ENCODE data around the gene TRAPPC2L. TPM values are rescaled to one million over a fixed set of nuclear protein-coding genes. Genes with fewer than 3 reads are reported as not detected.
A peak's percentile ranks its signal among the peaks of the same experiment; 100 is the strongest.

Gene TRAPPC2L
- total and polyA plus RNA-seq, 3 experiments from 2014 or later = 90.0 to 106 (median 104) TPM

- no peak overlapping the region for H3K4me3 Mint-ChIP-seq
- H3K4me3 ChIP-seq (ENCODE audit: low read length) = no peak overlapping the region
- H3K4me1 ChIP-seq (ENCODE audit: insufficient read depth, low read length) = no peaks in the 10 kb centered on the region
- H3K36me3 ChIP-seq (ENCODE audit: insufficient read depth, low read length) = no peaks in the 10 kb centered on the region
- no peak overlapping the region for H3K27ac ChIP-seq (ENCODE audit: low read depth, low read length)
- ChIA-PET POLR2A (no interaction called here), CTCF (no interaction called here)
- H3K27me3 ChIP-seq (ENCODE audit: insufficient read depth, low read length, poor library complexity, severe bottlenecking) = no peaks in the 10 kb centered on the region
- no peak for DNase-seq
- H3K9me3 ChIP-seq (ENCODE audit: low read length) = no peaks in the 10 kb centered on the region
- H3K36me3 Mint-ChIP-seq = peaks cover 0 to 27% (median 0%) of the 10 kb centered on the region in 3 donors
- H3K4me1 Mint-ChIP-seq = no peaks in the 10 kb centered on the region
- H3K27me3 Mint-ChIP-seq = no peaks in the 10 kb centered on the region
- H3K9me3 Mint-ChIP-seq = no peaks in the 10 kb centered on the region
- no peak overlapping the region for H3K27ac Mint-ChIP-seq
Measured at GRCh38 chr16:88830783-88831182, 26.1 kb upstream of the TRAPPC2L start.

DNA sequence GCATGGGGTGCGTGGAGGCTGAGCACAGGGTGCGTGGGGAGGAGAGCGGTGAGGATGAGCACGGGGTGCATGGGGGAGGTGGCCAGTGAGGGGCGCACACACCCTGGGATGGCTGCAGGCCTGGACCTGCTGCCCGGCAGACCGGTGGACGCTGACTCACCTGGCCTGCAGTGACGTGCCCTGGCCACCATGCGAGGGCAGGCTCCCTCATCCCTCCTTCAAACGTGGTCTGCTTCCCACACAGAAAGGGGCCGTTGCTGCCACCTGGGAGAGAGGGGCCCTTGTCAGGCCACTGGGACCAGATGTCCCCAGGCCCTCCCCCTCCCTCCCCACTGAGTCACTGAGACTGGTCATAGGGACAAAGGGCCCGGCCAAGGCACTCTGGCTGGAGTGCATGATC, 25.1 kb upstream of the TRAPPC2L start:
- H3K9me3 ChIP-seq (ENCODE audit: low read length) = no peaks in the 10 kb centered on the region
- H3K4me1 ChIP-seq (ENCODE audit: insufficient read depth, low read length) = no peaks in the 10 kb centered on the region
- Mint-ChIP-seq H3K27me3 (no peaks in the 10 kb centered on the region), H3K4me3 (no peak overlapping the region), H3K36me3 (peaks cover 0 to 26% (median 0%) of the 10 kb centered on the region in 3 donors), H3K4me1 (no peaks in the 10 kb centered on the region), H3K9me3 (no peaks in the 10 kb centered on the region), H3K27ac (no peak overlapping the region)
- H3K27ac ChIP-seq (ENCODE audit: low read depth, low read length) = no peak overlapping the region
- no peak for DNase-seq
- no peak overlapping the region for H3K4me3 ChIP-seq (ENCODE audit: low read length)
- no peaks in the 10 kb centered on the region for H3K36me3 ChIP-seq (ENCODE audit: insufficient read depth, low read length)
- ChIA-PET CTCF (no interaction called here), POLR2A (no interaction called here)
- H3K27me3 ChIP-seq (ENCODE audit: insufficient read depth, low read length, poor library complexity, severe bottlenecking) = no peaks in the 10 kb centered on the region

- Histone ChIP-seq H3K9me3 (ENCODE audit: low read length) (no peaks in the 10 kb centered on the region), H3K36me3 (ENCODE audit: insufficient read depth, low read length) (no peaks in the 10 kb centered on the region), H3K4me3 (ENCODE audit: low read length) (no peak overlapping the region), H3K27me3 (ENCODE audit: insufficient read depth, low read length, poor library complexity, severe bottlenecking) (no peaks in the 10 kb centered on the region), H3K27ac (ENCODE audit: low read depth, low read length) (no peak overlapping the region), H3K4me1 (ENCODE audit: insufficient read depth, low read length) (no peaks in the 10 kb centered on the region)
- Mint-ChIP-seq H3K27me3 (no peaks in the 10 kb centered on the region), H3K36me3 (peaks cover 0 to 24% (median 0%) of the 10 kb centered on the region in 3 donors), H3K27ac (peak overlapping the region in 1 of 8 donors; percentile 24), H3K4me3 (no peak overlapping the region), H3K4me1 (no peaks in the 10 kb centered on the region), H3K9me3 (no peaks in the 10 kb centered on the region)
- ChIA-PET POLR2A (no interaction called here), CTCF (interaction anchor here (0.7 kb wide), 1 partner anchor 19 kb away, joined by 3 read pairs; no protein-coding TSS in a partner anchor)
- DNase-seq = no peak
Measured at GRCh38 chr16:88833086-88833485, 23.8 kb upstream of the TRAPPC2L start.

GRCh38 chr16:88834670-88835069, 22.3 kb upstream of the TRAPPC2L start:
- no peak overlapping the region for H3K4me3 ChIP-seq (ENCODE audit: low read length)
- POLR2A ChIA-PET = no interaction called here
- no peak for DNase-seq
- H3K9me3 ChIP-seq (ENCODE audit: low read length) = no peaks in the 10 kb centered on the region
- no peaks in the 10 kb centered on the region for H3K27me3 ChIP-seq (ENCODE audit: insufficient read depth, low read length, poor library complexity, severe bottlenecking)
- H3K9me3 Mint-ChIP-seq = no peaks in the 10 kb centered on the region
- no peaks in the 10 kb centered on the region for H3K4me1 Mint-ChIP-seq
- H3K27me3 Mint-ChIP-seq = no peaks in the 10 kb centered on the region
- peaks cover 0 to 29% (median 0%) of the 10 kb centered on the region in 3 donors for H3K36me3 Mint-ChIP-seq
- no peaks in the 10 kb centered on the region for H3K4me1 ChIP-seq (ENCODE audit: insufficient read depth, low read length)
- H3K4me3 Mint-ChIP-seq = no peak overlapping the region
- H3K36me3 ChIP-seq (ENCODE audit: insufficient read depth, low read length) = no peaks in the 10 kb centered on the region
- CTCF ChIA-PET = no interaction called here
- H3K27ac Mint-ChIP-seq = no peak overlapping the region
- no peak overlapping the region for H3K27ac ChIP-seq (ENCODE audit: low read depth, low read length)

DNA sequence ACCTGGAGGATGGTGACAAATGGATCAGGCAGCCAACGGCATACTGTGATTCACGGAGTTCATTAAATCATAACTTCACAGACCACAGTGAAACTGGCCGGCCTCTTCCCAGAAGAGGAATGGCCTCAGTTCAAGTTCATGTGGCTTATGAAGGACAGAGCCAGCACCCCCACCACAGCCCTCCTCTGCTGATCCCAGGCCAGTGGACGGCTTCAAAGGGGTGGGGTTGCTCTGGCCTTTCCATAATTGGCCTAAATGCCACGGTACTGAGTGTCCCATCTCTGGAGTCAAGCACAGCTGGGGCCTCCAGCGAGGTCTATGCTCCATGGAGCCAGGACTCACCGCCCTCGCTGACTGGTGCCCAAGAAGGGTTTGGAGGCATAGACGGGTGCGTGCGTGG, 21.5 kb upstream of the TRAPPC2L start:
- H3K4me3 ChIP-seq (ENCODE audit: low read length) = no peak overlapping the region
- CTCF ChIA-PET = no interaction called here
- no peak overlapping the region for H3K27ac ChIP-seq (ENCODE audit: low read depth, low read length)
- H3K27ac Mint-ChIP-seq = peak overlapping the region in 1 of 8 donors; percentile 65
- H3K36me3 Mint-ChIP-seq = peaks cover 0 to 32% (median 3%) of the 10 kb centered on the region in 3 donors
- no peaks in the 10 kb centered on the region for H3K4me1 ChIP-seq (ENCODE audit: insufficient read depth, low read length)
- H3K36me3 ChIP-seq (ENCODE audit: insufficient read depth, low read length) = no peaks in the 10 kb centered on the region
- POLR2A ChIA-PET = no interaction called here
- no peak for DNase-seq
- H3K9me3 ChIP-seq (ENCODE audit: low read length) = no peaks in the 10 kb centered on the region
- H3K4me1 Mint-ChIP-seq = no peaks in the 10 kb centered on the region
- H3K27me3 Mint-ChIP-seq = no peaks in the 10 kb centered on the region
- H3K9me3 Mint-ChIP-seq = no peaks in the 10 kb centered on the region
- H3K4me3 Mint-ChIP-seq = no peak overlapping the region
- no peaks in the 10 kb centered on the region for H3K27me3 ChIP-seq (ENCODE audit: insufficient read depth, low read length, poor library complexity, severe bottlenecking)

- Mint-ChIP-seq H3K9me3 (no peaks in the 10 kb centered on the region), H3K36me3 (peaks cover 0 to 35% (median 3%) of the 10 kb centered on the region in 3 donors), H3K4me1 (no peaks in the 10 kb centered on the region), H3K27ac (no peak overlapping the region), H3K4me3 (no peak overlapping the region), H3K27me3 (no peaks in the 10 kb centered on the region)
- CTCF ChIA-PET = no interaction called here
- POLR2A ChIA-PET = no interaction called here
- H3K4me3 ChIP-seq (ENCODE audit: low read length) = no peak overlapping the region
- no peaks in the 10 kb centered on the region for H3K36me3 ChIP-seq (ENCODE audit: insufficient read depth, low read length)
- no peaks in the 10 kb centered on the region for H3K9me3 ChIP-seq (ENCODE audit: low read length)
- H3K4me1 ChIP-seq (ENCODE audit: insufficient read depth, low read length) = no peaks in the 10 kb centered on the region
- no peak overlapping the region for H3K27ac ChIP-seq (ENCODE audit: low read depth, low read length)
- DNase-seq = no peak
- H3K27me3 ChIP-seq (ENCODE audit: insufficient read depth, low read length, poor library complexity, severe bottlenecking) = no peaks in the 10 kb centered on the region
Measured at GRCh38 chr16:88835818-88836217, 21.1 kb upstream of the TRAPPC2L start.

GRCh38 chr16:88836791-88837190, 20.1 kb upstream of the TRAPPC2L start:
- POLR2A ChIA-PET = no interaction called here
- no peaks in the 10 kb centered on the region for H3K27me3 ChIP-seq (ENCODE audit: insufficient read depth, low read length, poor library complexity, severe bottlenecking)
- H3K4me1 Mint-ChIP-seq = no peaks in the 10 kb centered on the region

DNA sequence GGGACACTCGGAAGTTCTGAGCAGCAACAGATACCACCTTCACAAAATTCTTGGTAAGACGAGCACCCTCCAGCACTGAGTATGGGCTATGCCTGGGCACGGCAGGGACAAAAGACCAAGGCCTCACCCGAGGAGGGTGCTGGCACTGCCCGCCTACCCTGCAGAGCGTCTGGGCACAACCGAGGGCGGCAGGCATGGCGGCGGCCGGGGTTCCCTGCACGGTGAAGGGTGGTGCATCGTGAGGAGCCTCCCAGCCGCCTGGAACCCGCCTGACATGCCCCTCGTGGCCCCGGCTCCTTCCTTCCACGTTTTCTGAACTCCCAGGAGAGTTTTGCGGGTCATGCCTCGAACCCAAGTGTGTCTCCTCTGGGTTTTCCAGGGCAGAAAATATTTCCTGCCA, 19.1 kb upstream of the TRAPPC2L start:
- no peaks in the 10 kb centered on the region for H3K27me3 Mint-ChIP-seq
- no peaks in the 10 kb centered on the region for H3K4me1 Mint-ChIP-seq
- peaks cover 0 to 36% (median 3%) of the 10 kb centered on the region in 3 donors for H3K36me3 Mint-ChIP-seq
- Histone ChIP-seq H3K36me3 (ENCODE audit: insufficient read depth, low read length) (no peaks in the 10 kb centered on the region), H3K4me3 (ENCODE audit: low read length) (no peak overlapping the region), H3K27me3 (ENCODE audit: insufficient read depth, low read length, poor library complexity, severe bottlenecking) (no peaks in the 10 kb centered on the region), H3K4me1 (ENCODE audit: insufficient read depth, low read length) (no peaks in the 10 kb centered on the region), H3K27ac (ENCODE audit: low read depth, low read length) (no peak overlapping the region), H3K9me3 (ENCODE audit: low read length) (no peaks in the 10 kb centered on the region)
- POLR2A ChIA-PET = no interaction called here
- no peak overlapping the region for H3K4me3 Mint-ChIP-seq
- CTCF ChIA-PET = no interaction called here
- H3K9me3 Mint-ChIP-seq = no peaks in the 10 kb centered on the region
- no peak overlapping the region for H3K27ac Mint-ChIP-seq
- DNase-seq = no peak

More at GRCh38 chr16:88836791-88837190, 20.1 kb upstream of the TRAPPC2L start:
- H3K9me3 Mint-ChIP-seq = no peaks in the 10 kb centered on the region
- H3K27ac Mint-ChIP-seq = no peak overlapping the region
- CTCF ChIA-PET = no interaction called here
- H3K36me3 Mint-ChIP-seq = peaks cover 0 to 33% (median 3%) of the 10 kb centered on the region in 3 donors
- Histone ChIP-seq H3K27ac (ENCODE audit: low read depth, low read length) (no peak overlapping the region), H3K4me3 (ENCODE audit: low read length) (no peak overlapping the region), H3K36me3 (ENCODE audit: insufficient read depth, low read length) (no peaks in the 10 kb centered on the region), H3K9me3 (ENCODE audit: low read length) (no peaks in the 10 kb centered on the region), H3K4me1 (ENCODE audit: insufficient read depth, low read length) (no peaks in the 10 kb centered on the region)
- H3K4me3 Mint-ChIP-seq = no peak overlapping the region
- no peak for DNase-seq
- no peaks in the 10 kb centered on the region for H3K27me3 Mint-ChIP-seq

GRCh38 chr16:88838566-88838965, 18.4 kb upstream of the TRAPPC2L start:
- Mint-ChIP-seq H3K9me3 (no peaks in the 10 kb centered on the region), H3K27ac (no peak overlapping the region), H3K27me3 (no peaks in the 10 kb centered on the region), H3K4me3 (no peak overlapping the region), H3K4me1 (peaks cover 0 to 4% (median 0%) of the 10 kb centered on the region in 3 donors), H3K36me3 (peaks cover 0 to 43% (median 3%) of the 10 kb centered on the region in 3 donors)
- Histone ChIP-seq H3K9me3 (ENCODE audit: low read length) (no peaks in the 10 kb centered on the region), H3K27me3 (ENCODE audit: insufficient read depth, low read length, poor library complexity, severe bottlenecking) (no peaks in the 10 kb centered on the region), H3K4me3 (ENCODE audit: low read length) (no peak overlapping the region), H3K27ac (ENCODE audit: low read depth, low read length) (no peak overlapping the region), H3K36me3 (ENCODE audit: insufficient read depth, low read length) (no peaks in the 10 kb centered on the region), H3K4me1 (ENCODE audit: insufficient read depth, low read length) (no peaks in the 10 kb centered on the region)
- ChIA-PET CTCF (no interaction called here), POLR2A (no interaction called here)
- DNase-seq = no peak

Measured in CD8-positive, alpha-beta memory T cell (primary cell).